ENCODE results near the gene APELA.
"Not testable (repeated sequence)": the region's sequence is repeated elsewhere in the genome, so short reads cannot be mapped to it uniquely, and the experiment has no call there.

The APELA gene

DNA sequence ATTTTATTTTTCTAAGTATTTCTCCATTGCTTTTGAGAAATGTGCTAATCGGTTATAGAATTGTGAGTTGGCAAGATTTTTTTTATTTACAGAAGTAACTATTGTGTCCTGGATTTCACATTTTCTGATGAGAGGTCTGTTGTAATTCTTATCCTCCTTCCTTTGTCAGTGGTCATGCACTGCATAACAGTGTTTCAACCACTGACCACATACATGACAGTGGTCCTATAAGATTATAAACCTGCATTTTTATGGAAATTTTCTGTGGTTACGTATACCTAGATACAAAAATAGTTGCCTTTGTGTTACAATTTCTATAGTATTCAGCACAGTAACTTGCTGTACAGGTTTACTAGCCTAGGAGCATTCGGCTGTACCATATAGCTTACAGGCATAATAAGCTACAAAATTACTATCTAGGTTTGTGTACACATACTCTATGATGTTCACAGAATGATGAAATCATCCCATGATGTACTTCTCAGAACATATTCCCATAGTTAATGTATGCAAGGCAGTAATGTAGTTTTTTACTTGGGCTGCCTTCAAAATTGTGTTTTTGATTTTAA, 47.8 kb downstream of the APELA start:
- FAIRE-seq, result peak; percentile 11
- DNase-seq (ENCODE audit: insufficient read length, low spot score), result no peak

DNA sequence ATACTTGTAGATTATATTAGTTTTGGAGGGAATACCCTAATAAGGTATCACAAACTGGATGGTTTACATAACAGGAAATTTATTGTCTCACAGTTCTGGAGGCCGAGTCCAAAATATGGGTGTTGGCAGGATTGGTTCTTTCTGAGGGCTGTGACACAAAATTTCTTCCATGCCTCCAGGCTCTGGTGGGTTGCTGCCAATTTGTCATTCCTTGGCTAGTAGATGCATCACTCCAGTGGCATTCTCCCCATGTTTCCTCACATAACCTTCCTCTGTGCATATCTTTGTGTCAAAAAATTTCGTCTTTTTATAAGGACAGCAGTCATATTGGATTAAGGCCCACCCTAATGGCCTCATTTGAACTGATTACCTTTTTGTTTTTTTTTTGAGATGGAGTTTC, 49.3 kb downstream of the APELA start:
- no peak for DNase-seq (ENCODE audit: insufficient read length, low spot score)
- TF ChIP-seq, protein P1, sequence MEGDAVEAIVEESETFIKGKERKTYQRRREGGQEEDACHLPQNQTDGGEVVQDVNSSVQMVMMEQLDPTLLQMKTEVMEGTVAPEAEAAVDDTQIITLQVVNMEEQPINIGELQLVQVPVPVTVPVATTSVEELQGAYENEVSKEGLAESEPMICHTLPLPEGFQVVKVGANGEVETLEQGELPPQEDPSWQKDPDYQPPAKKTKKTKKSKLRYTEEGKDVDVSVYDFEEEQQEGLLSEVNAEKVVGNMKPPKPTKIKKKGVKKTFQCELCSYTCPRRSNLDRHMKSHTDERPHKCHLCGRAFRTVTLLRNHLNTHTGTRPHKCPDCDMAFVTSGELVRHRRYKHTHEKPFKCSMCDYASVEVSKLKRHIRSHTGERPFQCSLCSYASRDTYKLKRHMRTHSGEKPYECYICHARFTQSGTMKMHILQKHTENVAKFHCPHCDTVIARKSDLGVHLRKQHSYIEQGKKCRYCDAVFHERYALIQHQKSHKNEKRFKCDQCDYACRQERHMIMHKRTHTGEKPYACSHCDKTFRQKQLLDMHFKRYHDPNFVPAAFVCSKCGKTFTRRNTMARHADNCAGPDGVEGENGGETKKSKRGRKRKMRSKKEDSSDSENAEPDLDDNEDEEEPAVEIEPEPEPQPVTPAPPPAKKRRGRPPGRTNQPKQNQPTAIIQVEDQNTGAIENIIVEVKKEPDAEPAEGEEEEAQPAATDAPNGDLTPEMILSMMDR (IDR thresholded peaks at IDR 0.05; ENCODE audit: insufficient read depth, missing control alignments), result no peak
- no peak for FAIRE-seq

More for the DNA sequence above, 47.8 kb downstream of the APELA start:
- TF ChIP-seq, protein P1 (IDR thresholded peaks at IDR 0.05; ENCODE audit: insufficient read depth, missing control alignments), result no peak

- not testable (repeated sequence) for DNase-seq (ENCODE audit: insufficient read length, low spot score); FAIRE-seq
Measured at GRCh38 chr4:164927101-164927500, 50.1 kb downstream of the APELA start.

GRCh38 chr4:164930647-164931046, 53.7 kb downstream of the APELA start:
- TF ChIP-seq, protein P1 (IDR thresholded peaks at IDR 0.05; ENCODE audit: insufficient read depth, missing control alignments), result no peak
- no peak for FAIRE-seq

DNA sequence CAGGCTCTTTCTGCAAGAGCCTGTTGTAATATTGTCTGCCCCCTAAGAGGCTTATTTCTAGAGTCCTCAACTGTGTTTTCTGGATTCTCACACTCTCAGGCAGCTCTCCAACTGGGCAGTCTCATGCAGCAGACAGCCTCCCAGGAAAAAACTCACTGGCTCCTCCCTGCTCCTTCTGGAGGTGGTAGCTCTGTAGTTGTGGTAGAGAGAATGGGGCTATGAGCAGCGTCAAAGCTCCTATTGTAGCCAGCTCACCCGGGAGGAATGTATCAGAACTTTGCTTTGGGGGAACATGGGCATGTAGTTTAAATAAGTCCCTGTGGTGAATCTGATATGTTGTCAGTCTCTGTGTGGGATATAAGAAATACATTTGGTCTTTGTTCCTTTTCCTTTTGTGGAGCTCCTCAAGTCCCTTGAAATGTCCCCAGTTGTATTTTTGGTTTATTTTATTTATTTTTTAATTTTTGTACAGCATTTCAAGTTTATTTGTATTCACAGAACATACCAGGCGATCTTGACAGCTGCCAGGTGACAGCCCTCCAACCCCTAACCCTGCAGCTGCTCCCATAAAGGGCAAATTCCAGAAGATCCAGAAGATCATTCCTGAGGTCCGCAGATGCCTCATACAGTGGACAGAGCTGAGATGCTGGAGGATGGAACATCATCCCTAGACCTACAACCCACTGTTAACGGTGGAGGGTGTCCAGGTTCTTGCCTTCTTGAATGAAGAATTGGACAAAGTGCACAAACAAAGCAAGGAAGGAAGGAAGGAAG, 54.8 kb downstream of the APELA start:
- DNase-seq (ENCODE audit: insufficient read length, low spot score) (no peak), FAIRE-seq (no peak)
- TF ChIP-seq, protein P1 (IDR thresholded peaks at IDR 0.05; ENCODE audit: insufficient read depth, missing control alignments), result no peak

More at GRCh38 chr4:164930647-164931046, 53.7 kb downstream of the APELA start:
- no peak for DNase-seq (ENCODE audit: insufficient read length, low spot score)

DNA sequence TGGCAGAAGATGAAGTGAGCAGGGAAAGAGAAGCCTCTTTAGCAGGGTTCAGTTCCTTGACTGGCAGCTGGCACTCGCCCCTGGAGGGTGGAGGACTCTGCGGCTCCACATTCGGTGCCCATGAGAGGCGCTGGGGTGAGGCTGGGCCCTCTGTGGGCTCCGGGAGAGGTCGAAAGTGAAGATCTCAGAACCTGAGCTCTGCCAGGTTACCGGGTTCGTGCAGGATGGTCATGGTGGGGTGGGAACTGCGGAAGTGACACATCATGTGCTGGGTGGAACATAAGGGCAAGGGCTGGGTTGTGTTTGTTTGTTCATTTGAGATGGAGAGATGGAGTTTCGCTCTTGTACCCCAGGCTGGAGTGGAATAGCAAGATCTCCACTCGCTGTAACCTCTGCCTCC, 56.3 kb downstream of the APELA start:
- TF ChIP-seq, protein P1 (IDR thresholded peaks at IDR 0.05; ENCODE audit: insufficient read depth, missing control alignments), result no peak
- FAIRE-seq (no peak), DNase-seq (ENCODE audit: insufficient read length, low spot score) (no peak)

DNA sequence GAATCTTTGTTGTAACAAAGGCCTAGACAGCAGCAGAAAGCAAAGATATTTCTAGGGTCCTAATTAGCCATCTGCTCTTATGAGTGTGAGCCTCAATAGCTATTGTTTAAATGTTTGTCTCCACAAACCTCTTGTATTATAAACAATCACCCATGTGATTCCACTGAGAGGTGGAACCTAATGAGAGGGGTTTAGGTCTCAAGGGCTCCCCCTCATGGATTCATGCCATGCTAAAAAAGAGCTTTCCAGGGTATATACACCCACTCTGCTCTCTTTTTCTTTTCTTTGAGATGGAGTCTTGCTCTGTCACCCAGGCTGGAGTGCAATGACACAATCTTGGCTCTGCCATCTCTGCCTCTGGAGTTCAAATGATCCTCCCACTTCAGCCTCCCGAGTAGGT, 58.4 kb downstream of the APELA start:
- TF ChIP-seq, protein P1 (IDR thresholded peaks at IDR 0.05; ENCODE audit: insufficient read depth, missing control alignments), result peak; percentile 28
- DNase-seq (ENCODE audit: insufficient read length, low spot score), result no peak
- FAIRE-seq, result no peak

DNA sequence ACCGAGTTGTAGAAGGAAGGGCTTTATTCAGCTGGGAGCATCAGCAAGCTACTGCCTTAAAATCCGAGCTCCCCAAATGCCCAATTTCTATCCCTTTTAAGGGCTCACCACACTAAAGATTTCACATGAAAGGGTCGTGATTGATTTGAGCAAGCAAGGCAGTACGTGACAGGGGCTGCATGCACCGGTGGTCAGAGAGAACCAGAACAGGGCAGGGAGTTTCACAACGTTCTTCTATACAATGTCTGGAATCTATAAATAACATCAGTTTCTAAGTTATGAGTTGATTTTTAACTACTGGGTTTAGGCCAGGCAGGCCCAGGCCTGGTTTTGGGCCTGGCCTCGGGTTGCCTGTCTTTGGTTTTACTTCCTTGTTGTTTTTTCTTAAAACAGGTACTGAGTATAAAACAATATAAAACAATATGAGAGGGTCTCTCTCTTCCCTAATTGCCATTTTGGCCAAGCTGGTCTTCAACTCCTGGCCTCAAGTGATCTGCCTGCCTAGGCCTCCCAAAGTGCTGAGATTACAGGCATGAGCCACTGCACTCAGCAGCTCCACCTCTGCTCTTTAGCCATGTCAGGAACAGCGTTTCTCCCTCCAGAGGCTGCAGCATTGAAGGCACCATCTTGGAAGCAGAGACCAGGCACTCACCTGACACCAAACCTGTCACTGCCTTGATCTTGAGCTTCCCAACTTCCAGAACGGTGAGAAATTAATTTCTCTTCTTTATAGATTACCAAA, 59.1 kb downstream of the APELA start:
- not testable (repeated sequence) for FAIRE-seq; DNase-seq (ENCODE audit: insufficient read length, low spot score)

All from D721Med (cell line).